Prostate gland (tissue), 2 donors: ENCODE measurements around the gene ATXN1. TPM values are rescaled to one million over a fixed set of nuclear protein-coding genes. Genes with fewer than 3 reads are reported as not detected.

Source experiments
- DNase-seq: peaks from one replicate; pipeline ENCODE4 v3.0.0-alpha.2; 2019; ENCODE audit warnings: low spot score
- H3K27ac ChIP-seq, 2 donors: fragments of 200-600 bp; sonication (generic); 2 replicates each; pipeline ENCODE4 v1.5.1; 2017 to 2019
- H3K27me3 ChIP-seq: fragments of 200-600 bp; sonication (generic); replicated peaks from 2 replicates; pipeline ENCODE4 v1.5.1; 2019; ENCODE audit not compliant: insufficient read depth
- H3K36me3 ChIP-seq, 2 donors: fragments of 200-600 bp; sonication (generic); 1 replicate in 1 of 2; 2 replicates in 1 of 2; pipeline versions ENCODE4 v1.5.1 to v1.8.1; 2017 to 2019
- H3K4me1 ChIP-seq: fragments of 200-600 bp; sonication (generic); replicated peaks from 2 replicates; pipeline ENCODE4 v1.5.1; 2019
- H3K4me3 ChIP-seq, 2 donors: fragments of 200-600 bp; sonication (generic); 2 replicates each; pipeline ENCODE4 v1.5.1; 2017 to 2019
- H3K9me3 ChIP-seq: fragments of 200-600 bp; sonication (generic); 2 replicates; pipeline ENCODE4 v1.5.1; 2017
- CTCF ChIP-seq, 4 experiments: fragments of 200-600 bp in 2 of 4; fragments of 450-650 bp in 2 of 4; sonication (generic) in 2 of 4; IDR thresholded peaks; 1 replicate in 3 of 4; 2 replicates in 1 of 4; pipeline ENCODE4 v1.5.1; 2016 to 2019; ENCODE audit warnings: antibody characterized with exemption in 4 of 4, mild to moderate bottlenecking in 2 of 4, moderate library complexity in 2 of 4
- POLR2A ChIP-seq: fragments of 450-650 bp; IDR thresholded peaks from one replicate; pipeline ENCODE4 v1.6.1; 2016; ENCODE audit warnings: antibody characterized with exemption, mild to moderate bottlenecking
- POLR2AphosphoS5 ChIP-seq: sonication (generic); formaldehyde crosslinking; IDR thresholded peaks from one replicate; pipeline ENCODE4 v1.6.1; 2017; ENCODE audit warnings: antibody characterized with exemption
- WGBS: methylation state at CpG from one replicate; pipeline ENCODE4 v1.1.5; 2018; 5-methylcytosine and 5-hydroxymethylcytosine counted together
- intact Hi-C: fragments of 100-400 bp; cut with DNase I; formaldehyde crosslinking; loops from one replicate; pipeline ENCODE4 v1.14.2; 2022
- total RNA-seq, 2 donors: library from RNA; depleted of rRNA; stranded (reverse); fragments of >200 nt; gene quantifications; one replicate each; pipeline ENCODE4 v1.1.0, GENCODE V29; 2016

The ATXN1 gene
- total RNA-seq, 2 donors from 2014 or later = 28.5 to 89.0 TPM

GRCh38 chr6:16438718-16439591, 322.3 kb downstream of the ATXN1 start:
- H3K27ac ChIP-seq = no peak overlapping the region
- DNase-seq = no peak
- no peak overlapping the region for H3K4me3 ChIP-seq
- intact Hi-C loops = no loop called here
- H3K27me3 ChIP-seq = no peaks in the 10 kb centered on the region
- TF ChIP-seq POLR2A = no peak
- 22% methylated on average over 12 of the region's 14 CpGs for WGBS
- H3K4me1 ChIP-seq = no peaks in the 10 kb centered on the region
- H3K9me3 ChIP-seq = no peaks in the 10 kb centered on the region
- no peaks in the 10 kb centered on the region for H3K36me3 ChIP-seq

GRCh38 chr6:16437984-16438383, 323.3 kb downstream of the ATXN1 start:
- TF ChIP-seq POLR2AphosphoS5 (no peak), POLR2A (no peak), CTCF (IDR thresholded peaks at IDR 0.05) (no peak)
- H3K9me3 ChIP-seq = no peaks in the 10 kb centered on the region
- H3K4me3 ChIP-seq = no peak overlapping the region
- WGBS = 53% methylated on average over 3 of the region's 3 CpGs
- no peaks in the 10 kb centered on the region for H3K4me1 ChIP-seq
- DNase-seq = no peak
- intact Hi-C loops = no loop called here
- H3K36me3 ChIP-seq = no peaks in the 10 kb centered on the region
- no peaks in the 10 kb centered on the region for H3K27me3 ChIP-seq
- no peak overlapping the region for H3K27ac ChIP-seq

- intact Hi-C loops = no loop called here
- TF ChIP-seq POLR2A (no peak), CTCF (IDR thresholded peaks at IDR 0.05) (no peak)
- Histone ChIP-seq H3K4me1 (no peaks in the 10 kb centered on the region), H3K27me3 (no peaks in the 10 kb centered on the region), H3K4me3 (no peak overlapping the region), H3K36me3 (no peaks in the 10 kb centered on the region), H3K9me3 (no peaks in the 10 kb centered on the region), H3K27ac (no peak overlapping the region)
- 83% methylated on average over 7 of the region's 7 CpGs for WGBS
- no peak for DNase-seq
Observed at GRCh38 chr6:16437095-16437494, 324.2 kb downstream of the ATXN1 start.

GRCh38 chr6:16436550-16436949, 324.7 kb downstream of the ATXN1 start:
- Histone ChIP-seq H3K9me3 (no peaks in the 10 kb centered on the region), H3K36me3 (no peaks in the 10 kb centered on the region), H3K27ac (no peak overlapping the region), H3K4me1 (no peaks in the 10 kb centered on the region), H3K4me3 (no peak overlapping the region), H3K27me3 (no peaks in the 10 kb centered on the region)
- WGBS = 89% methylated on average over 2 of the region's 2 CpGs
- no peak for TF ChIP-seq POLR2A
- no peak for TF ChIP-seq POLR2AphosphoS5
- no peak for TF ChIP-seq CTCF (IDR thresholded peaks at IDR 0.05)
- intact Hi-C loops = no loop called here
- DNase-seq = no peak

- intact Hi-C loops = no loop called here
- TF ChIP-seq CTCF (IDR thresholded peaks at IDR 0.05) = no peak
- no peak for TF ChIP-seq POLR2AphosphoS5
- no peak for TF ChIP-seq POLR2A
- WGBS = 90% methylated on average over 4 of the region's 4 CpGs
- Histone ChIP-seq H3K4me3 (no peak overlapping the region), H3K27ac (no peak overlapping the region), H3K36me3 (no peaks in the 10 kb centered on the region), H3K9me3 (no peaks in the 10 kb centered on the region), H3K4me1 (no peaks in the 10 kb centered on the region), H3K27me3 (no peaks in the 10 kb centered on the region)
- no peak for DNase-seq
Observed at GRCh38 chr6:16434885-16435284, 326.4 kb downstream of the ATXN1 start.
